Activated CD4-positive, alpha-beta T cell treated with anti-CD3 and anti-CD28 coated beads, Interleukin-2, Interleukin-6, amounts not matched to agents 100 ng/mL and 50 ng/mL, durations not matched to agents 16 hours and 8 hours (primary cell): Measurements from ENCODE around the gene PDGFA.
"Not testable (repeated sequence)": the region's sequence is repeated elsewhere in the genome, so short reads cannot be mapped to it uniquely, and the experiment has no call there.

Source experiments
- DNase-seq: peaks from one replicate; pipeline ENCODE4 v3.0.0-alpha.2; 2020

The PDGFA gene

DNA sequence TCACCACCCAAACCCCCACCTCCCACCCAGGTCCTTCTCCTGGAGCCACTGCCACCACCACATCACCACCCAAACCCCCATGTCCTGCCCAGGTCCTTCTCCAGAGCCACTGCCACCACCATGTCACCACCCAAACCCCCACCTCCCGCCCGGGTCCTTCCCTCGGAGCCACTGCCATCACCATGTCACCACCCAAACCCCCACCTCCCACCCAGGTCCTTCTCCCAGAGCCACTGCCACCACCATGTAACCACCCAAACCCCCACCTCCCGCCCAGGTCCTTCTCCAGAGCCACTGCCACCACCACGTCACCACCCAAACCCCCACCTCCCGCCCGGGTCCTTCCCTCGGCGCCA is 31.9 kb upstream of the PDGFA start:
- DNase-seq, result not testable (repeated sequence)

DNA sequence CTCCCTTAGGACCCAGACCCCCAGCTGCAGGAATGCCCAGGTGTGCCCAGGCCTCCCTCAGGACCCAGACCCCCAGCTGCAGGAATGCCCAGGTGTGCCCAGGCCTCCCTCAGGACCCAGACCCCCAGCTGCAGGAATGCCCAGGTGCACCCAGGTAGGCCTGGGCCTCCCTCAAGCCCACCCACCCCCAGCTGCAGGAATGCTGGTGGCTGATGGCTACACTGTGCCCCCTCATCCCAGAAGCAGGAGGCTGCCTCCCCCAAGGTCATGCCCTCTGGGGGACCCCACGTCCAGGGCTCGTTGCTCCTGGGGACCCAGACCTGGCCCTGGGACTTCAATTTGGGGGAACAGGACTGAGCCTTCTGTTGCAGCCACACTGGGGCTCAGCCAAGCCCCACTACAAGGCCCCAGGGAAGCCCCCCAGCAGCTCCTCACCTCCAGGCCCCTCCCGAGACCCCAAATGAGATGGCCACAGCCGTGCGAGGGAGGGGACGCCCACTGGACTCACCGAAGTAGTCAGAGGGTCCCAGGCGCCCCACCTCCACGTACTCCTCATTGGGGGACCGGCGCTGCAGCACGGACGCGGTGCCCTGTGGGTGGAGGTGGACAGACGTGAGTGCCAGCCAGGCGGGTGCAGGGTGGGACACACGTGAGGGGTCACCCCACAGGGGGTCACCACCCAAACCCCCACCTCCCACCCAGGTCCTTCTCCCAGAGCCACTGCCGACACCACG is 31.4 kb upstream of the PDGFA start:
- no peak for DNase-seq

DNA sequence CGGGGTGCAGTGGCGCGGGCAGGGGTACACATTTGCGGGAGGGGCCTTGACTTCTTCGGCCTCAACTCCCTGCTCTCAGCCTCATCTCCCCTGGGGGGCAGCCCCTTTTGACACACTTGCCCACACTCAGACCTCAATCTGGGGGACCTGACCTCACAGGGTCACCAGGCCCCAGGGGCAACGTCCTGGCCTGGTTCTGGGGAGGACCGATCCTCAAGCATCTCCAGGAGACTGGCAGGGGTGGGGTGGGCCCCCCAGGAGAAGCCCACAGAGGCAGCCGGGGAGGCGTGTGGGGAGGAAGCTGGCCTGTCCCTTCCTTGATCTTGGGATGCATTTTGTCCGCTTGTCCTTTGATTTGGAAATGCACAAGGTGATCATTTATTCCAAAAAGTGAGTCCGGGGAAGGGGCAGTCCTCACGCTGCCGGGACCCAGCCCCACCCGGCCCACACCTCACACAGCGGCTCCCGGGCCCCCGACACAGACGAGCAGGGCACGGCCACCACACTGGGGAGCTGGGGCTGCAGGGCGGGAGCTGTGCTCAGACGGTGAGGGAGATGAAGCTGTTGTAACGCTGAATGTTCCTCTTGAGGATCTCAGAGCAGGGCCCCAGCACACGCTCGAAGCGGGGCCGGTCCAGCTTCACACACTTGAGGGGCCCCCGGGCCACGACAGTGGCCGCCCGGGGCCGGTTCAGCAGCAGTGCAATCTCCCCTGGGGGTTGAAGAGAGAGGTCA is 30.4 kb upstream of the PDGFA start:
- DNase-seq, result no peak

DNA sequence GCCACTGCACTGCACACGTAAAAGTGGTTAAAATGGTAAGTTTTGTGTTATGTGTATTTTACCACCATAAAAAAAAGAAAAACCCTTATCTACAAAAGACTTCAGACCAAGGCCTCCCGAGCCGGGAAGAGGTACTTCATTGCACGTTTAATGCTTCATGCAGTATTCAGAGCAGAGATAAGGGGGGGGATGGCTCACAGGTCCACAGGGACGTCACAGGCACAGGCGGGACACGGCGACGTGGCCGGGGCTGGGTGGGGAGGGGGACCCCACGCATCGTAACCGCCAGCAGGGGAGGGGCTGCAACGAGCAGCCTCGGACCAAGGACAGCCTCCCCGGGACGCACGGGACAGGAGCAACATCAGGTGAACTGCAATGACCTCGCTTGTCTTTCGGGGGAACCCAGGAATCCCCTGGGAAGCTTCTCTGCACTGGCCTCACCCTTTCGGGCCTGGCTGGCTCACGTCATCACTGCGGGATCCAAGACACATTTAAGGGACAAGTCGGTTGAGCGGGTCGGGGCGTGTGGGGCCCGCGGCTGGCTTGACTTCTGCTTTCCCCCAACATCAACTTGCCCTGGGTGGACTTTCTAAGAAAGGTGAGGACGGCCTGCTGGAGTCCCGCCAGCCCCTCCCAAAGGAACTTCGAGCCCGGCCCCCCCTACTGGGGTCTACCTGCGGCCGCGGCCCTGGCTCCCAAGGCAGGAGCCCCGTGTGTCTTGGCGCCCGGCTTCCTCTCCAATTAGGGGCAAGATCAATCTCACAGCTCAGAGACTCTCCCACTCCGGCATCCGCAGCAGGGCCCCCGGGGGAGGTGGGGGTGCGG is 29.6 kb upstream of the PDGFA start:
- no peak for DNase-seq

DNA sequence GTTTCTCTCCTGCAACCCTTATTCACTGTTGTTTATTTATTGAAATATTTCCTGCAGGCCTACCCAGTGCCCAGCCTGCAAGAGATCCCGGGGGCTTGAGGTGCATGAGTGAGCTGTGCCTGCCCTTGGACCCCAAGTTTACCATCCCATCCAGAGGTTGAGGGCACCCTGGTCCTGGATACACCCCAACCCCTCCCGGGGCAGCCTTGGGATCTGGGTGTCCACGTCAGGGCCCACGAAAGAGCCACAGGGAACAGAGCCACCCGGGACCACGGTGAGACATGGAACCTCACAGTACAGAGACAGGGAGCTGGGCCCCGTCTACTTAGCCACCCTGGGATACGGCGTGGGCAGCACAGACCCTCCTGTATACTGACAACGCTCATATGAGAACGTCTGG is 28.8 kb upstream of the PDGFA start:
- no peak for DNase-seq

DNA sequence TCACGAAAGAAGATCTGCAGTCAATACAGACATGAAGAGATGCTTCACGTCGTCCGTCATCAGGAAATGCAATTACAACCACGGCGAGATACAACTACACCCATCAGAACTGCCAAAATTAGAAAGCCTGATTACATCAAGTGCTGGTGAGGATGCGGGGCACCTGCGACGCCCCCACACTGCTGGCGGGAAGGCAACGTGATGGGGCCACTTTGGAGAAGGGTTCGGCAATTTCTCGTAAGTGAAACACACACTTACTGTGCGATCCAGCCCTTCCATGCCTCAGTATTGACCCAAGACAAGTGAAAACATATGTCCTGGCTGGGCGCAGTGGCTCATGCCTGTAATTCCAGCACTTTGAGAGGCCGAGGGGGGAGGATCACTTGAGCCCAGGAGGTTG is 25.8 kb upstream of the PDGFA start:
- DNase-seq, result no peak

DNA sequence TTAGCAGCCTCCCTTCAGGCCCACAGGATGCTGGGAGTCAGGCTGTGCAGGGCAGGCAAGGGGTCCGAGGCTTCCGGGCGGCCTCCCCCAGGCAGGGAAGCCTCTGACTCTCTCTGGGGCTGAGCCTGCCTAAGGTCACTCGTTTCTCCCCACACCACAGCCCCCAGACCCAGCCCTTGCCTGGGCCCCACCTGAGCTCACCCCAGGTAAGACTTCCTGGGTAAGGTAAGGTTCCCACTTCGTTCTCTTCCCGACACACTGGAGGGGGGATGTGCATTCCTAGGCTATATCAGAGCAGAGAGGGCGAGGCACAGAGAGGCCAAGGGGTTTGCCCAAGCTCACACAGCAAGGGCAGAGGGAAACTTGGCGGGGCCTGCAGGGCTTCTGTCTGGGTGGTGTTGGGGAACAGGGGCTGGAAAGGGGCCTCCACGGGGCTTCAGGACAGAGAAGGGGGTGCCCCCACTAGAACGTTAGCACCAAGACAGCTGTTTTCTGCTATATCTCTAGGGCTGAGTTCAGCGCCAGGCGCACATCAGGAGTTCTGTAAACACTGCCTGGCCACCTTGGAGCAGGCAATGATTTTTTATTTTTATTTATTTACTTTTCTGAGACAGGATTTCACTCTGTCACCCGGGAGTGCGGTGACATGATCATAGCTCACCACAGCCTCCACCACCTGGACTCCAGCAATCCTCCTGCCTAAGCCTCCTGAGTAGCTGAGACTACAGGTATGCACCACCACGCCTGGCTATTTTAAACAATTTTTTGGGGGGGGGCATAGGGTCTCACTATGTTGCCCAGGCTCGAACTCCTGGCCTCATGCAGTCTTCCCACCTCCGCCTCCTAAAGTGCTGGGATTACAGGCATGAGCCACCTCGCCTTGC is 24.9 kb upstream of the PDGFA start:
- no peak for DNase-seq

DNA sequence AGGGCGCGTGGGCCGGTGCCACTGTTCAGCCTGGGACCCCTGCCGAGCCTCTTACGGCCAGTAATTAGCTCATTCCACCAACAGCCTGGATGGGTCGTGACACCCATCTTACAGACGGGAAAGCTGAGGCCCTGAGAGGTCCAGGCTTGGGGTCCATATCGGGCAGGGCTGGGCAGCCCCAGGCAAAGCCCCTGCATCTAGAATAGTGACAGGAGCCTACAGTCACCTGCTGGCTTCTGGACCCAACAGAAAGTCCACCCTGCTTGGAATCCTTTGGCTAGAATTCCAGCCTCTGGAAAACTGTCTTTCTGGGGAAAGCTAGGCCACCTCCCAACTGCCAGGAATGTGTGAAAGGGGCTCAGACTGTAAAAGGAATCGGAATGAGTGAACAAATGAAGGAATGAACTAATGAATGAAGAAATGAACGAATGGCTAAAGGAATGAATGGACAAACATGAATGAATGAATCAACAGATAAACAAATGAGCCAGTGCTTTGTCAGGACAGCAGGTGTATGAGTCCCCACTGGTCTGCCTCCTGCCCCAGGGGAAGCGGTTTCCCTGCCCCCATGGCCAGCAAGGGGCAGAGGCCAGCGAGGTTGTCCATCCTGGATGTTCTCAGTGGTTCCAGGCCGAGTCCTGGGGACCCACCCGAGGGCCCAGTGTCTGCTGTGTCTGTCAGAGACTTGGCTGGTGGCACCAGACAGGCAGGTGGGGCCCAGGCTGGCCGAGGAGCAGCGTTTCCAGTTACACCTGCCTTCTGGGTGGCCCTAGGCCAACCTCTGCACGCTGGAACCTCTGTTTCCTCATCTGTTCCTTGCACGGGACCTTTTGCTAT is 24.1 kb upstream of the PDGFA start:
- no peak for DNase-seq

DNA sequence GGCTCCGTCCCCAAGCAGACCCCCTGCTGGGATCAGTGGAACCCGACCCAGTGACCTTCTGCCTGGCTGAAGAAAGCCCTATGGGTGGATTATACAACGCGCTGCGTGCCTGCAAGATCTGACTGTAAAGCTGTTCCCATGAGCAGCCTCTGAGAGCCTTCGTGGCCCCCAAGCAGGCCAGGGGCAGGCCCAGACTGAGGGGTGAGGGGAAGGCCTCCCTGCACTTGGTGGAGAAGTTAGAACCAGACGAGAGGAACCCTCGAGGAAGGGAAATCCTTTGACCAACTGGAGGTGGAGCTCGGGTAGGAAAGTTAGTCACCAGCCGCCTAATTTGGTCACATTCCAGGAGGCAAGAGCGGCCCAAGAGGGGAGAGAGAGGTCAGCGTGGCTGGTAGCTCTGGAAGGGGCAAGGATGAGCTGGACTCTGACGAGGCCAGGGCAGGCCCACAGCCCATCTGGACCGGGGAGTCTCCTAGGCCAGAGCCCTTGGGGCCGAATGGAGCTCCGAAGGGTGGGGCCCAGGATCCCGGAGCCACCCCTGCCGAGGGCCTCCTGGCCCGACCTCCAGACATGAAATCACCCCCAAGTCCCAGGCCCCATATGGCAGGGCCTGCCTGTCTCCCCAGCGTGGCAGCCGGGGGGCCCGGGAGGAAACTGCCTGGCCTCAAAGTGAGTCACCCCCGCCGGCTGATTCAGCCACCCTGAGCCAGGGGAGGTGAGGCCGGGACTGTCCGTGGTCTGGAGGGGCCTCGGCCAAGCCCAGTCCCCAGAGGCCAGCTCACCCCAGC is 23.3 kb upstream of the PDGFA start:
- no peak for DNase-seq

DNA sequence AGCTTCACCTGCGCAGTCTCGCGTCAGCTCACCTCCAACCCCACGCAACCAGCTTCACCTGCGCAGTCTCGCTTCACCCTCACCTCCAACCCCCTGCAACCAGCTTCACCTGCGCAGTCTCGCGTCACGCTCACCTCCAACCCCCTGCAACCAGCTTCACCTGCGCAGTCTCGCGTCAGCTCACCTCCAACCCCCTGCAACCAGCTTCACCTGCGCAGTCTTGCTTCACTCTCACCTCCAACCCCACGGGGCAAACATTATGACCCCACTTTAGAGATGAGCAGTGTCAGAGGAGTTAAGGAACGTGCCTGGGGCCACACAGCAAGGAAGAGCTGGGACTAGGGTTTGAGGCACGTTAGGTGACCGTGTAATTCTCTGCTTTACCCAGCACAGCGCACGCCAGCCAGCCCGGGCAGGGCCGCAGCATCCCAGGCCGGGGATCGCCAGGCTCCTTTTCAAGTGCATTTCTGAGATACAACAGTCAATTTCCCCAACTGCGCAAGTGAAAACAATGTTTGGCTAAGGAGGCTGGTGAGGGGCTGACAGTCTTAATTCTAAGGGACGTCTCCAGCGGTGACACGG is 22.6 kb upstream of the PDGFA start:
- no peak for DNase-seq

DNA sequence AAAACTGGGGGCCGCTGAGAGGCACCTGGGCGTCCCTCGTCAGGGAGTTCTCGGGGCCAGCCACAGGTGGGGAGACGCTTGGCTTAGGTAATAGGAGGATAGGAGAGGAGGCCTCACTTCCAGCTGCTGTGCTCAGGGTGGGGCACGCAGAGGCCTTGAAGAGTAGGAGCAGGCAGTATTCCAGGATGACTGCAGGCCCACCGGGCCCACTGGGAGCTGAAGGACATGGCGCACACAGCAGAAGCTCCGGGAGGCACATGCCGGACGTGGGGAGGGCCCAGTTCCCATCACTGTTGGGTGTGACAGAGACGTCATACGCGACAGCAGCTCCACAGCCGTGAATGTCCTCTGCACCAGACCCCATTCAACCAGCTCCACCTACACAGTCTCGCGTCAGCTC is 22.0 kb upstream of the PDGFA start:
- DNase-seq, result no peak

DNA sequence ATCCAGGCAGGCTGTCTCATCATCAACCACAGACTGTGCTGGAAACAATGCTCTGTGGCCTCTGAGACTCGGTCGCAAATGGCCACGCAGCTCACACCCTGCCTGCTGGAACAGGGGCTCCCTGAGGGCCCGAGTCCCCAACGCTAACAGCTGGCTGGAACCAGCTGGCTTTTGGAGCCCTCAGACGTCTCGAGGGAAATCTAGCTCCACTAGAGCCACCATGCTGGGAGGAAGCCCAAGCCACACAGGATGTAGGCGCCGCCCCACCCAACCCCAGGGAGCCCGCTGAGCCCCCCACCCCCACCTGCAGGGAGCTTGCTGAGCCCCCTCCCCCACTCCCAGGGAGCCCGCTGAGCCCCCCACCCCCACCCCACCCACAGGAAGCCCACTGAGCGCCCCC is 21.4 kb upstream of the PDGFA start:
- no peak for DNase-seq

DNA sequence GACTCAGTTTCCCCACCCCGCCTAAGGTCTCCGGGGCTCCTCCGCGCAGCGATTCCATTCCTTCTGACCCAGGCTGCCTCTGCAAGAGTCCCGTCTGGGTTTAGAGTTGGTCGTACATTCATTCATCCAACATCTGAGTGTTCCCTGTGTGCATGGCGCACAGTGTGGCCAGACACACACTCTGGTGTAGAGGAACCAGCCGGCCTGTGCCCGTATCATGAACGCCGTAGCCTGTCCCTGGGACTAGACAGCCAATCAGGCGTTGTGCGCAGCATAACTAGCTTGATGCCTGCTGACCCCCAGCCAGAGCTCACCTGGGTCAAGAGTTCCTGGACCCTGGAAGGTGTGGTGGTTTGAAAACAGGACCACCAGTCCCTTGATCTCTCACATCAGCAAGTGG is 20.9 kb upstream of the PDGFA start:
- no peak for DNase-seq

DNA sequence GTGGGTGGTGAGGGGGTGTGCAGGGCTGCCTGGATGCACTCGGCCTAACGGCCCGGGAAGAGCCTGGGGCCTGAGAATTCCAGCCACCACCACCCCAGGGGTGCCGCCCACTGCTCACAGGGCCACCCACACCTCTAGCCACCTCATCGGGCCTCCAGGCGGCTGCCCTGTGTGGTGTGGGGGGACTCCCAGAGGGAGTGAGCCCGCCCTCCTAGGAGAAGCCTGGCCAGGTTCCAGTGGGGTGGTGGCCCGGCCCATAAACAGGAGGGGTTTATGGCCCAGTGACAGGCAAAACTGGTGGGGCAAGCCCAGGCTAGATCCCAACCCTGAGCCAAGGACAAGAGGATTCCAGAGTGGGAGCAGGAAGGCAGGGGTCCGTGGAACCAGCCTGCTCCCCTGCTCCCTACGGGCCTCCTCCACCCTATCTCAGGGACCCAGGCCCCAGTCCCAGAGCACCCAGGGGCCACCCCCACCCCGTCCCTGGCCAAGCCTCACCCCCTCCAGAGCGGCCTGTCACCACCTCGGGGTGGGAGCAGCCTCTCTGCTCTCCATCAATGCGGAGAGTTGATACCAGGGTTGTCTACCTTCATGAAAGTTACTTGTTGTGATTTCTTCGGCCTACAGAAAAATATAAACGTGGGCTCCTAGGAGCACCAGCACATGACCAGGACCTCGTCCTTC is 20.2 kb upstream of the PDGFA start:
- DNase-seq, result no peak

DNA sequence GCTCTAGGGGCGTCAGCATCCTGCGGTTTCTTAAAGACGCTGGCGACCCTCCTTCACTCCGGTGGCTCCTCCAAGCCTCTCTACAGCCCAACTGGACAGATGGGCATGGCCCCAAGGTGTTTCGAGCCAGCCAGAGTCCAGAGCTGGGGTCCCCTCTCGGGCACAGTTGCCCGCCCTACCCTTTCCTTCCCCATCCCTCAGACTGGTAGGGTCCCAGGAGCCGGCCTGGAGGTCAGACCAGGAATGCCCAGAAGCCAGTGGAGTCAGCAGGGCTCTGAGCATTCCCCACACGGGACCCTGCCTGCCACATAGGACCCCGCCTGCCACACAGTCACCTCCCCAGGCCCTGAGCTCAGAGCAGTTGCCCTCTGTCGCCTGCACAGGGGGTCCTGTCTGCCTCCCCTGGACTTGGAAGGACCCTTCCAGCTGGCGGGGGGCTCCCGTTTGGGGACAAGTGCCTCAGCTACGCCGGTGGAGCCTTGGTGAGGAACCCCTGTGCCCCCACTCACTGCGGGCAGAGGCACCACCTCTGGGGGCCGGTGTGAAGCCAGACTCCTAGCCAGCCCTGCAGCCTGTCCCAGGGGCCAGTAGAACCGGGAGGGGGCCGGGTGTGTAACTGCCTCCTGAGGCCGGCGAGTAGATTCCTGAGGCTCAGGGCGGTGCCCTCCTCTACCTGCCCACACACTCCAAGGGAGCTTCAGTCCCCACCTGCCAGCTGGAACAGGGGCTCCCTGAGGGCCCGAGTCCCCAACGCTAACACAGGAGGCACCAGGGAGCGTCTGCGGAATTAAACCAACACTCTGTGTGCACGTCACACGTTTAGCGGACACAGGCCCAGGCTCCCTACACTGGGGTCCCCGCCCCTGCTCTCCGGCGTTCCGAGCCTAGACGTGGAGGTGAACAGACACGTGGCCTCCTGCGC is 19.4 kb upstream of the PDGFA start:
- DNase-seq, result no peak

DNA sequence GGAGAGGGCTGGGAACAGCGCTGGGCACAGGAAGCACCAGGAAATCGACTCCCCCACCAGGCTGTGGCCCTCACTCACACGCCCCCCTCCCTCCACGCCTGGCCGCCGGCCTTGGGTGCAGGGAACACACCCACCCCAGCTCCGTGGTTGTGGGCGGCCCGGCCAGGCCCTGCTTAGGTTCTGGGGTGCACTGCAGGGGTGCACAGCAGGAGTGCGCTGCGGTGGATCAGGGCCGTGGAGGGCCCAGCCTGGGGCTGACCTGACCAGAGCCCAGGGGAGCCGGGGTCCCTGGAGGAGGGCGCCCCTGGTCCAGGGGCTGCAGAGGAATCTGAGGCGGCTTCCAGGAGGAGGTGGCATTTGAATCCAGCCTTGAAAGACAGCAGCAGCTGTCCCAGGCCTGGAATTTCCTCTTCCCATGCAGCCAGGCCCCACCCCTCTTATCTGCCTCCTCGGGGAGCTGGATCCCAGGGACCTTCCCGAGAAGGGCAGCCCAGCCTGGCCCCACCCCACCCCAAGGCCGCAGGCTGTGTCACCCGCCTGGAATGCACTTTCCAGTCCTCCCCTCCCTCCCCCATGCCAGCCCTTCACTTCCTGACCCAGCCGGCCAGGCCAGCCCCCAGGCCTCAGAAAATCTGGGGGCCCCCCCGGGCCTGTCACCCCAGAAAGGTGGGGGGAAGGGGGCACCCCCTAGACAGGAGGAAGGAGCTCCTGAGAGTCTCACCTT is 18.4 kb upstream of the PDGFA start:
- no peak for DNase-seq

DNA sequence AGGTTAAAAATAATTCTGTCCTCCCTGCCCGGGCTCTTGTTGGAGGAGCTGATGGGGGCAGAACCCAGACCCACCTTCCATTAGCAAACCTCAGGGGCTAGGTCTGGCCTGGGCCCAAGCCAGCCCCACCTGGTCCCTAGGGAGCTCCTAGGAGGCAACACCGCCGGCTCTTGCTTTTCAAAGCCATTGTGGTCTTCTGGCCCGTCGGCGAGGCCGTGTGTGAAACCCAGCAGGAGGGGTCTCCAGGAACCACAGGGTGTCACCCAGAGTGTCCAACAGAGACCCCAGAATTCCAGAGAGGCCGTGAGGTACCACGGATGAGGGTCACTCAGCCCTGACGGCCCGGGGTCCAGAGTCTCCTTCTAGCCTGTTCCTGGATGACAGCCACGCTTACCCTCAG is 16.6 kb upstream of the PDGFA start:
- no peak for DNase-seq

DNA sequence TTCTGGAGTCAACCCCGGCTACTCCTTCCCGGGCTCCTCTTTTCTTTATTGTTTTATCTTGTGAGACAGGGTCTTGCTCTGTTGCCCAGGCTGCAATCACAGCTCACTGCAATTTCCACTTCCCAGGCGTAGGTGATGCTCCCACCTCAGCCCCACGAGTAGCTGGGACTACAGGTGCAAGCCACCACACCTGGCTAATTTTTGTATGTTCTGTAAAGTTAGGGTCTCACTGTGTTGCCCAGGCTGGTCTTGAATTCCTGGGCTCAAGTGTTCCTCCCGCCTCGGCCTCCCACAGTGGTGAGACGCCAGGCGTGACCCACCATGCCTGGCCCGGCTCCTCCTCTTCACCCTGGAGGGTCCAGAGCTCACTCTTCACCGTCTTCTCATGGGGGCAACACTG is 15.3 kb upstream of the PDGFA start:
- DNase-seq, result no peak
